A673 (cell line): ENCODE data around the gene CRACDL.

Source experiments
- EZH2 ChIP-seq: fragments of 200-600 bp; sonication (generic); IDR thresholded peaks from 2 replicates; pipeline ENCODE4 v1.6.1; 2017; ENCODE audit warnings: borderline replicate concordance, low read depth, mild to moderate bottlenecking, mixed read lengths, antibody characterized with exemption, low read length; ENCODE audit not compliant: poor library complexity, severe bottlenecking
- TF ChIP-seq, protein P1 (sequence below): fragments of 300-800, 200-600 bp; sonication (generic); conservative IDR thresholded peaks from 2 replicates; pipeline ENCODE4 v1.5.1; 2017; ENCODE audit warnings: low read depth, mild to moderate bottlenecking, antibody characterized with exemption, low read length, moderate library complexity, mixed read lengths

DNA sequence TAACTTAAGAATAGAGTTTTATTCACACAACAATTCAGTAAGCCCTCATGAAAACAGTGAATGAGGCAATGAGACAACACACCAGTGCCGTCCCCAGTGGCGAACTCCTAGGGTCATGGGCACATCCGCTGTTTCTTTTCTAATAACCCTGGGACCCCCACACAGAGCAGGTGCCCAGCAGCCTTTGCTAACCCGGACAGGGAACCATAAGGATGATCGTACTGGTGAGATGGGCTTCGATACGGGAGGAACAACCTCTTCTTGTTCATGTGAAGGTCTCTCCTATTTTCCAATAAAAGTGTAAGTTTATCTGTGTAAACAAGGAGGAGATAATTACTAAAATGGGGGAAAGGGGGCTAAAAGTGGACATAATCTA is 107.7 kb downstream of the CRACDL start:
- TF ChIP-seq, protein P1, sequence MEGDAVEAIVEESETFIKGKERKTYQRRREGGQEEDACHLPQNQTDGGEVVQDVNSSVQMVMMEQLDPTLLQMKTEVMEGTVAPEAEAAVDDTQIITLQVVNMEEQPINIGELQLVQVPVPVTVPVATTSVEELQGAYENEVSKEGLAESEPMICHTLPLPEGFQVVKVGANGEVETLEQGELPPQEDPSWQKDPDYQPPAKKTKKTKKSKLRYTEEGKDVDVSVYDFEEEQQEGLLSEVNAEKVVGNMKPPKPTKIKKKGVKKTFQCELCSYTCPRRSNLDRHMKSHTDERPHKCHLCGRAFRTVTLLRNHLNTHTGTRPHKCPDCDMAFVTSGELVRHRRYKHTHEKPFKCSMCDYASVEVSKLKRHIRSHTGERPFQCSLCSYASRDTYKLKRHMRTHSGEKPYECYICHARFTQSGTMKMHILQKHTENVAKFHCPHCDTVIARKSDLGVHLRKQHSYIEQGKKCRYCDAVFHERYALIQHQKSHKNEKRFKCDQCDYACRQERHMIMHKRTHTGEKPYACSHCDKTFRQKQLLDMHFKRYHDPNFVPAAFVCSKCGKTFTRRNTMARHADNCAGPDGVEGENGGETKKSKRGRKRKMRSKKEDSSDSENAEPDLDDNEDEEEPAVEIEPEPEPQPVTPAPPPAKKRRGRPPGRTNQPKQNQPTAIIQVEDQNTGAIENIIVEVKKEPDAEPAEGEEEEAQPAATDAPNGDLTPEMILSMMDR: no peak
- TF ChIP-seq EZH2: no peak
